H1 (cell line): Measurements from ENCODE around the gene XPO5.

Experiments used
- CHD2 ChIP-seq: IDR thresholded peaks from 2 replicates; pipeline ENCODE4 v1.6.1; 2012; ENCODE audit warnings: low read length, improper control_type of control experiment
- CREB1 ChIP-seq: IDR thresholded peaks from 2 replicates; pipeline ENCODE4 v1.6.1; 2012; ENCODE audit warnings: inconsistent platforms
- POU5F1 ChIP-seq: IDR thresholded peaks from 2 replicates; pipeline ENCODE4 v1.6.1; 2011; ENCODE audit warnings: low read depth, mild to moderate bottlenecking, low read length, moderate library complexity
- RAD21 ChIP-seq, 2 experiments: IDR thresholded peaks in 1 of 2; conservative IDR thresholded peaks in 1 of 2; 2 replicates each; pipeline ENCODE4 v1.6.1; 2011; ENCODE audit warnings: low read depth in 2 of 2, low read length in 2 of 2, improper control_type of control experiment in 1 of 2, inconsistent platforms in 1 of 2, mild to moderate bottlenecking in 1 of 2, moderate library complexity in 1 of 2
- RFX5 ChIP-seq: IDR thresholded peaks from 2 replicates; pipeline ENCODE4 v1.6.1; 2011; ENCODE audit warnings: low read depth, low read length, improper control_type of control experiment, borderline replicate concordance
- SIN3A ChIP-seq, 2 experiments: IDR thresholded peaks in 1 of 2; conservative IDR thresholded peaks in 1 of 2; 2 replicates each; pipeline ENCODE4 v1.6.1; 2011 to 2012; ENCODE audit warnings: low read length in 2 of 2, improper control_type of control experiment in 1 of 2, low read depth in 1 of 2, mild to moderate bottlenecking in 1 of 2
- TCF12 ChIP-seq: IDR thresholded peaks from 2 replicates; pipeline ENCODE4 v1.6.1; 2011; ENCODE audit warnings: low read depth, mild to moderate bottlenecking, low read length
- TEAD4 ChIP-seq: IDR thresholded peaks from 2 replicates; pipeline ENCODE4 v1.6.1; 2012; ENCODE audit warnings: low read depth, low read length, inconsistent platforms, mixed read lengths
- ZNF274 ChIP-seq: IDR thresholded peaks from 2 replicates; pipeline ENCODE4 v1.7.0; 2012; ENCODE audit warnings: low read length, borderline replicate concordance; ENCODE audit errors: extremely low read depth
- TF ChIP-seq, protein P1 (sequence below), 3 experiments: IDR thresholded peaks; 1 replicate in 2 of 3; 2 replicates in 1 of 3; pipeline versions ENCODE4 v1.5.1 to v1.6.1; 2011; ENCODE audit warnings: low read length in 3 of 3, mild to moderate bottlenecking in 3 of 3, inconsistent platforms in 2 of 3, low read depth in 1 of 3, moderate library complexity in 1 of 3; ENCODE audit not compliant: insufficient read depth in 1 of 3; ENCODE audit errors: control extremely low read depth in 1 of 3
- TF ChIP-seq, protein P2 (sequence below): IDR thresholded peaks from 2 replicates; pipeline ENCODE4 v1.6.1; 2011; ENCODE audit warnings: low read length, improper control_type of control experiment

DNA sequence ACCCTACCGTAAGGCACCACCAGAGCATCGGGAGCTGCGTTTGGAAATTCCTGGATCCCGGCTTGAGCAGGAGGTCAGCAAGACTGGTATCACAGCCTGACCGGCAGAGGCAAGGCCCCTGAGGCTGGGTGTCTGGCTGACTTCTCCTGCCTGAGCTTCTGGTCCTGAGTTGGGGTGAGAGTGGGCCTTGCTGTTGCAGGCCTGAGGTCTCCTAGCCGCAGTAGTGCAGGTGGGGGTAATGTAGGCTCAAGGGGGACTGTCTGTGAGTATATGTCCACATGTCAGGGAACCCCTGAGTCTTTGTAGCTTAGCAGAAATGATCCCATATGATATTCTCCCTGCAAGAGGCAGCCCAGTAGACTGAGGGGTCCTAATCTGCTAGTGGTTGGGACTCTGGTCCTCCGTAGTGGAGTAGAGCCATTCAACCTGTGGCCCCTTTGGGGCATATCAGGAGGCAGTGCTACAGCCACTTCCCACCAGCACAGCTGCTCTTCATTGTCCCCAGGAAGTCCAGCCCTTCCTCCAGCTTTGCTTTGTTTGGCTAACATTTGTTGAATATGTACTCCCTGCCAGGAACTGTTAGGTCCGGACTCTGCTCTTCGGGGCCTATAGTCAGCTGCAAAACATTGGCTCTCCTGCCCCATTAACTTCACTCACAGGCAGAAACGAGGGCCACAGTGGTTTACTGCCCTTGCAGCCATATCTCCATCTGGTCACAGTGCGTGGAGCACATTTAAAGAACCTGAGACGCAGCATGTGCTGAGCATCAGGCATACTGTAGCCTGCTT, 76.6 kb downstream of the XPO5 start:
- TF ChIP-seq CHD2 (no peak), TCF12 (no peak), TEAD4 (no peak), ZNF274 (no peak), CREB1 (no peak), RFX5 (no peak), SIN3A (conservative IDR thresholded peaks at IDR 0.05 in 1 of 2, IDR thresholded peaks at IDR 0.05 in 1 of 2; ENCODE audit: low read depth in 1 of 2, low read length in 2 of 2) (no peak), RAD21 (IDR thresholded peaks at IDR 0.05 in 1 of 2, conservative IDR thresholded peaks at IDR 0.05 in 1 of 2; ENCODE audit: low read depth in 2 of 2, low read length in 2 of 2) (no peak), POU5F1 (no peak)
- TF ChIP-seq, protein P1, sequence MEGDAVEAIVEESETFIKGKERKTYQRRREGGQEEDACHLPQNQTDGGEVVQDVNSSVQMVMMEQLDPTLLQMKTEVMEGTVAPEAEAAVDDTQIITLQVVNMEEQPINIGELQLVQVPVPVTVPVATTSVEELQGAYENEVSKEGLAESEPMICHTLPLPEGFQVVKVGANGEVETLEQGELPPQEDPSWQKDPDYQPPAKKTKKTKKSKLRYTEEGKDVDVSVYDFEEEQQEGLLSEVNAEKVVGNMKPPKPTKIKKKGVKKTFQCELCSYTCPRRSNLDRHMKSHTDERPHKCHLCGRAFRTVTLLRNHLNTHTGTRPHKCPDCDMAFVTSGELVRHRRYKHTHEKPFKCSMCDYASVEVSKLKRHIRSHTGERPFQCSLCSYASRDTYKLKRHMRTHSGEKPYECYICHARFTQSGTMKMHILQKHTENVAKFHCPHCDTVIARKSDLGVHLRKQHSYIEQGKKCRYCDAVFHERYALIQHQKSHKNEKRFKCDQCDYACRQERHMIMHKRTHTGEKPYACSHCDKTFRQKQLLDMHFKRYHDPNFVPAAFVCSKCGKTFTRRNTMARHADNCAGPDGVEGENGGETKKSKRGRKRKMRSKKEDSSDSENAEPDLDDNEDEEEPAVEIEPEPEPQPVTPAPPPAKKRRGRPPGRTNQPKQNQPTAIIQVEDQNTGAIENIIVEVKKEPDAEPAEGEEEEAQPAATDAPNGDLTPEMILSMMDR (IDR thresholded peaks at IDR 0.05; ENCODE audit: control extremely low read depth in 1 of 3, insufficient read depth in 1 of 3, low read depth in 1 of 3, low read length in 3 of 3) = no peak
- TF ChIP-seq, protein P2, sequence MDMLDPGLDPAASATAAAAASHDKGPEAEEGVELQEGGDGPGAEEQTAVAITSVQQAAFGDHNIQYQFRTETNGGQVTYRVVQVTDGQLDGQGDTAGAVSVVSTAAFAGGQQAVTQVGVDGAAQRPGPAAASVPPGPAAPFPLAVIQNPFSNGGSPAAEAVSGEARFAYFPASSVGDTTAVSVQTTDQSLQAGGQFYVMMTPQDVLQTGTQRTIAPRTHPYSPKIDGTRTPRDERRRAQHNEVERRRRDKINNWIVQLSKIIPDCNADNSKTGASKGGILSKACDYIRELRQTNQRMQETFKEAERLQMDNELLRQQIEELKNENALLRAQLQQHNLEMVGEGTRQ = no peak
